Adrenal gland (tissue), 5 donors: ENCODE results near the gene TMEM175.

Experiments used
- POLR2A ChIP-seq, 2 donors: fragments of 450-650 bp; IDR thresholded peaks; one replicate each; pipeline ENCODE4 v1.6.1; 2017; ENCODE audit warnings: antibody characterized with exemption in 2 of 2, mild to moderate bottlenecking in 2 of 2, moderate library complexity in 1 of 2
- TF ChIP-seq, protein P1 (sequence below), 6 experiments: fragments of 450-650 bp in 4 of 6; fragments of 200-600 bp in 2 of 6; sonication (generic) in 1 of 6; IDR thresholded peaks; 1 replicate in 5 of 6; 2 replicates in 1 of 6; pipeline versions ENCODE4 v1.5.1 to v1.8.0; 2016 to 2021; ENCODE audit warnings: antibody characterized with exemption in 6 of 6, mild to moderate bottlenecking in 2 of 6, moderate library complexity in 1 of 6
- donor health status: DM: no; HTN: no; CAD: no.

DNA sequence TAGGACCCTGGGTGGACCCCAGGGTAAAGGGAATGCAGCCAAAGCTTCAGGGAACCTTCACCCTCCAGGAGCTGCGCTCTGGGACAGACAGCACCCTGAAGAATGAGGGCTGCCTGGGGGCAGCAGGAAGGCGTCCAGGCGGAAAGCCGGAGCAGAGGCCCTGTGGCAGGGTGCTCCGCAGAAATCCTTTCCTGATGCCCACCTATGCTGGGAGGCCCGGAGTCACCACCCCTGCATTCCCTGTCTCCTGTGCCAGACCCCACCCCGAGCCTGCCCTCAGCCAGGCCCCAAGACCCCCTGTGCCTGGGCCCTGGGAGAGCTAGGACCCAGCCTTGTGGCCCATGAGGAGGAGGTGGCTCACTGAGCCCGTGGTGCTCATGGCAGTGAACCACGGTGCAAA, 42.4 kb downstream of the TMEM175 start:
- TF ChIP-seq, protein P1, sequence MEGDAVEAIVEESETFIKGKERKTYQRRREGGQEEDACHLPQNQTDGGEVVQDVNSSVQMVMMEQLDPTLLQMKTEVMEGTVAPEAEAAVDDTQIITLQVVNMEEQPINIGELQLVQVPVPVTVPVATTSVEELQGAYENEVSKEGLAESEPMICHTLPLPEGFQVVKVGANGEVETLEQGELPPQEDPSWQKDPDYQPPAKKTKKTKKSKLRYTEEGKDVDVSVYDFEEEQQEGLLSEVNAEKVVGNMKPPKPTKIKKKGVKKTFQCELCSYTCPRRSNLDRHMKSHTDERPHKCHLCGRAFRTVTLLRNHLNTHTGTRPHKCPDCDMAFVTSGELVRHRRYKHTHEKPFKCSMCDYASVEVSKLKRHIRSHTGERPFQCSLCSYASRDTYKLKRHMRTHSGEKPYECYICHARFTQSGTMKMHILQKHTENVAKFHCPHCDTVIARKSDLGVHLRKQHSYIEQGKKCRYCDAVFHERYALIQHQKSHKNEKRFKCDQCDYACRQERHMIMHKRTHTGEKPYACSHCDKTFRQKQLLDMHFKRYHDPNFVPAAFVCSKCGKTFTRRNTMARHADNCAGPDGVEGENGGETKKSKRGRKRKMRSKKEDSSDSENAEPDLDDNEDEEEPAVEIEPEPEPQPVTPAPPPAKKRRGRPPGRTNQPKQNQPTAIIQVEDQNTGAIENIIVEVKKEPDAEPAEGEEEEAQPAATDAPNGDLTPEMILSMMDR (IDR thresholded peaks at IDR 0.05) = no peak
- no peak for TF ChIP-seq POLR2A (IDR thresholded peaks at IDR 0.05)
